Neural progenitor cell (in vitro differentiated cells): ENCODE measurements around the gene DMBX1. TPM values are rescaled to one million over a fixed set of nuclear protein-coding genes. Genes with fewer than 3 reads are reported as not detected.

Source experiments
- DNase-seq: peaks from one replicate; pipeline ENCODE4 v3.0.0-alpha.2; 2016; ENCODE audit warnings: low spot score
- H2AFZ ChIP-seq: fragments of 200-600 bp; sonication (generic); replicated peaks from 2 replicates; pipeline ENCODE4 v1.6.1; 2016; ENCODE audit warnings: antibody characterized with exemption
- H3F3A ChIP-seq: fragments of 200-600 bp; sonication (generic); 2 replicates; pipeline ENCODE4 v1.6.1; 2016; ENCODE audit warnings: antibody characterized with exemption, low read depth
- H3K27ac ChIP-seq: fragments of 200-600 bp; sonication (generic); 2 replicates; pipeline ENCODE4 v1.5.1; 2016; ENCODE audit warnings: mild to moderate bottlenecking
- H3K27me3 ChIP-seq: fragments of 200-600 bp; sonication (generic); 2 replicates; pipeline ENCODE4 v1.6.1; 2016; ENCODE audit warnings: mild to moderate bottlenecking, moderate library complexity
- H3K36me3 ChIP-seq: fragments of 200-600 bp; sonication (generic); 2 replicates; pipeline ENCODE4 v1.5.1; 2016
- H3K4me1 ChIP-seq: fragments of 200-600 bp; sonication (generic); 2 replicates; pipeline ENCODE4 v1.6.1; 2016; ENCODE audit warnings: mixed run types
- H3K4me2 ChIP-seq: fragments of 200-600 bp; sonication (generic); 2 replicates; pipeline ENCODE4 v1.6.1; 2016
- H3K4me3 ChIP-seq: fragments of 200-600 bp; sonication (generic); 2 replicates; pipeline ENCODE4 v1.5.1; 2016
- H3K79me2 ChIP-seq: fragments of 200-600 bp; sonication (generic); 2 replicates; pipeline ENCODE4 v1.6.1; 2016; ENCODE audit warnings: low read depth
- H3K9ac ChIP-seq: fragments of 200-600 bp; sonication (generic); 2 replicates; pipeline ENCODE4 v1.6.1; 2016
- H3K9me3 ChIP-seq: fragments of 200-600 bp; sonication (generic); 2 replicates; pipeline ENCODE4 v1.5.1; 2016; ENCODE audit warnings: low read depth
- H4K20me1 ChIP-seq: fragments of 200-600 bp; sonication (generic); 2 replicates; pipeline ENCODE4 v1.6.1; 2016; ENCODE audit warnings: low read depth
- H3K27ac Mint-ChIP-seq: 3 replicates; pipeline ENCODE4 v1.8.0; 2021; ENCODE audit warnings: mixed read lengths
- H3K27me3 Mint-ChIP-seq: 2 replicates; pipeline ENCODE4 v1.8.0; 2022; ENCODE audit warnings: low read depth, mild to moderate bottlenecking, inconsistent platforms, moderate library complexity, mixed read lengths; ENCODE audit not compliant: insufficient read depth
- H3K36me3 Mint-ChIP-seq: 3 replicates; pipeline ENCODE4 v1.8.0; 2021; ENCODE audit warnings: mixed read lengths
- H3K4me1 Mint-ChIP-seq: 3 replicates; pipeline ENCODE4 v1.8.0; 2021; ENCODE audit warnings: mixed read lengths
- H3K4me3 Mint-ChIP-seq: 3 replicates; pipeline ENCODE4 v1.8.0; 2021; ENCODE audit warnings: mild to moderate bottlenecking, moderate library complexity, mixed read lengths
- H3K9me3 Mint-ChIP-seq: 3 replicates; pipeline ENCODE4 v1.8.0; 2020; ENCODE audit warnings: mixed read lengths
- EZH2 ChIP-seq: fragments of 200-600 bp; sonication (generic); IDR thresholded peaks from 2 replicates; pipeline ENCODE4 v1.6.1; 2017; ENCODE audit warnings: antibody characterized with exemption, mild to moderate bottlenecking, moderate library complexity
- EZH2phosphoT487 ChIP-seq: fragments of 200-600 bp; sonication (generic); IDR thresholded peaks from 2 replicates; pipeline ENCODE4 v1.6.1; 2017; ENCODE audit warnings: antibody characterized with exemption
- total RNA-seq: library from RNA; depleted of rRNA; stranded (reverse); fragments of >200 nt; gene quantifications from 2 replicates; pipeline ENCODE4 v1.2.3, GENCODE V29; 2015; ENCODE audit warnings: low replicate concordance
- TF ChIP-seq, protein P1 (sequence below): fragments of 200-600 bp; sonication (generic); IDR thresholded peaks from 2 replicates; pipeline ENCODE4 v1.5.1; 2017; ENCODE audit warnings: antibody characterized with exemption, mild to moderate bottlenecking

The DMBX1 gene
- total RNA-seq, 1 donor from 2014 or later = 0.06 TPM

DNA sequence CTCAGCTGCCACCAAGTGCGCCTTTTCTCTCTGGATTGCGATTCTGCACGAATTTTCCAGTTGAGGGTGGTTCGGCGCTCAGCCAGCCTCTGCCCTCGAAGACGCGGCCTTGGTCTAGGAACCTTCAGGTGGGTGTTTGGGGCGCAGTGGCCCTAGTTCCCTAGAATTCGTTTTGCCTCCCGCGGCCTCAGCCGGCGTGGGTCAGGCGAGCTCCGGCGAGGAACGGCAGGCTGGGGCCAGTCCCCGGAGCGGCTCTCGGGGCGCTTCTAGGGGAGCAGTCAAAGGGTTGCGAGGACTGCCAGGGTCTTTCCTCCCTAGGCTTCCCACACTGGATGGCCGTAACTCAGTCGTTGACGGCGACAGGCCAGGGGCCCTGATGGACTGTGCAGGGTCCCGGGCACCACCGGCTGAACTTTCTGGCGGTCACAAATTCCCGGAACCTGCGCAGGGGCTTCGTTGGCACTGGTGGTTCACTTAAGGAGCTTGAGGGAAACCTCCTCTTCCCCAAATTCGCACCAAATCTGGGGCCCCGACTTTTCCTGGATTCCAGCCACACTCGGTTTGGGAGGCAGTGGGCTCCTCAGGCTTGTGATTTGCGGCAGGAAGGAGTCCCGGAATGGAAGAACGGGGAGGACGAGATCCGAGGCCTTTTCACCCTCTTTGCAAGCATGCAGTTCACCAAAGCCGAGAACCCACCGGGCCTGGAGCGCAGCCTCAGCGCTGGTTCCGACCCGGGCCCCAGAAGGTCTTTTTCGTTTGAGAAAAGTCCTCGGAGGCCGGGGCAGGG is 1.2 kb downstream of the DMBX1 start:
- Histone ChIP-seq H3F3A (peaks cover 53% of the 10 kb centered on the region), H3K36me3 (no peaks in the 10 kb centered on the region), H3K4me1 (peaks cover 42% of the 10 kb centered on the region), H3K9ac (no peak overlapping the region), H4K20me1 (peaks cover 96% of the 10 kb centered on the region), H3K4me3 (peak overlapping the region; percentile 48), H3K9me3 (no peaks in the 10 kb centered on the region), H2AFZ (no peak overlapping the region), H3K79me2 (no peaks in the 10 kb centered on the region), H3K27me3 (peaks cover 100% of the 10 kb centered on the region), H3K27ac (no peak overlapping the region), H3K4me2 (peak overlapping the region; percentile 84)
- Mint-ChIP-seq H3K27ac (no peak overlapping the region), H3K9me3 (peaks cover 4% of the 10 kb centered on the region), H3K4me3 (peak overlapping the region; percentile 71), H3K27me3 (peaks cover 96% of the 10 kb centered on the region), H3K4me1 (peaks cover 56% of the 10 kb centered on the region), H3K36me3 (no peaks in the 10 kb centered on the region)
- peak; percentile 91 for TF ChIP-seq EZH2phosphoT487
- TF ChIP-seq EZH2 = peak; percentile 93
- TF ChIP-seq, protein P1, sequence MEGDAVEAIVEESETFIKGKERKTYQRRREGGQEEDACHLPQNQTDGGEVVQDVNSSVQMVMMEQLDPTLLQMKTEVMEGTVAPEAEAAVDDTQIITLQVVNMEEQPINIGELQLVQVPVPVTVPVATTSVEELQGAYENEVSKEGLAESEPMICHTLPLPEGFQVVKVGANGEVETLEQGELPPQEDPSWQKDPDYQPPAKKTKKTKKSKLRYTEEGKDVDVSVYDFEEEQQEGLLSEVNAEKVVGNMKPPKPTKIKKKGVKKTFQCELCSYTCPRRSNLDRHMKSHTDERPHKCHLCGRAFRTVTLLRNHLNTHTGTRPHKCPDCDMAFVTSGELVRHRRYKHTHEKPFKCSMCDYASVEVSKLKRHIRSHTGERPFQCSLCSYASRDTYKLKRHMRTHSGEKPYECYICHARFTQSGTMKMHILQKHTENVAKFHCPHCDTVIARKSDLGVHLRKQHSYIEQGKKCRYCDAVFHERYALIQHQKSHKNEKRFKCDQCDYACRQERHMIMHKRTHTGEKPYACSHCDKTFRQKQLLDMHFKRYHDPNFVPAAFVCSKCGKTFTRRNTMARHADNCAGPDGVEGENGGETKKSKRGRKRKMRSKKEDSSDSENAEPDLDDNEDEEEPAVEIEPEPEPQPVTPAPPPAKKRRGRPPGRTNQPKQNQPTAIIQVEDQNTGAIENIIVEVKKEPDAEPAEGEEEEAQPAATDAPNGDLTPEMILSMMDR = no peak
- peak; percentile 47 for DNase-seq

DNA sequence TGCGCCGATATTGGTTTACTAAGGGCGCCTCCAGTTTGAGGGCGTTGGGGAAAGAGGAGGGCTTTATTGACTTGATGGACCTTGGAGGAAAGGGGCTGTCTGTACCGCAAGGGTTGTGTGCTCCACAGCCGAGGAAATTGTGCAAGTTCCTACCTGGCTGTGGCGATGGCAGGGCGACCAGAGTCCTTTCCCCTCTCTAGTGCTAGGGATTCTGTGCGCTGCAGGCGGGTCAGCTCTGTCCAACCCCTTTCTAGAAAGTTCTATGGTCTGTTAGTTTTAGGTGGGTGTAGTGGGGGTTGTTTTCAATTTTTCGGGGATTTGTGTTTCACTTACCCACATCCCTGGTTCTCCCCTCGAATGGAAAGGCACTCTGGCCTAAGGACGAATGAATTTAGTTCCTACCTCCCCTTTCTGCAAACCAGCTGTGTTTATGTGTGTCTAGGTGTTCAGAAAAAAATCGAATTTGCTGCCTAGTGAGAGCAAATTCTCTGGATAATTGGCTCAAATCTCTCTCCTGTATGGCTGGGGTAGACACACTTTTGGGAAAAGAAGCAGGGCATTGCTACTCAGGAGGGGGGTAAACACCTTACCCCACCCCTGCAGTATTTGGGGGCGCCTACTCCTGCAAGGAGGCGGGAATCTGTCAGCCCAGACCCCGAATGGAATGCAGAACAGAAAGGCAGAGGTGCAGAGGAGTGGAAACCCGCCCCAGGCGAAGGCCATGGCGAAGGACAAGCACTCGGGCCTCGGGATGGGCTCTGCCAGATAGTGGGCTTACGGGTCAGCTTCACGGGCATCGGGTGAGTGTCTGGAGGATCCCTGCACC is 2.0 kb downstream of the DMBX1 start:
- Mint-ChIP-seq H3K9me3 (peaks cover 3% of the 10 kb centered on the region), H3K4me1 (peaks cover 48% of the 10 kb centered on the region), H3K27me3 (peaks cover 94% of the 10 kb centered on the region), H3K27ac (no peak overlapping the region), H3K4me3 (peak overlapping the region; percentile 3), H3K36me3 (no peaks in the 10 kb centered on the region)
- Histone ChIP-seq H2AFZ (no peak overlapping the region), H3K79me2 (no peaks in the 10 kb centered on the region), H3F3A (peaks cover 45% of the 10 kb centered on the region), H3K4me2 (peak overlapping the region; percentile 84), H3K4me3 (no peak overlapping the region), H3K36me3 (no peaks in the 10 kb centered on the region), H3K9me3 (no peaks in the 10 kb centered on the region), H3K27ac (no peak overlapping the region), H3K4me1 (peaks cover 37% of the 10 kb centered on the region), H3K27me3 (peaks cover 100% of the 10 kb centered on the region), H4K20me1 (peaks cover 94% of the 10 kb centered on the region), H3K9ac (no peak overlapping the region)
- no peak for DNase-seq
- TF ChIP-seq EZH2 (peak; percentile 55), EZH2phosphoT487 (peak; percentile 79)
- TF ChIP-seq, protein P1 = no peak

DNA sequence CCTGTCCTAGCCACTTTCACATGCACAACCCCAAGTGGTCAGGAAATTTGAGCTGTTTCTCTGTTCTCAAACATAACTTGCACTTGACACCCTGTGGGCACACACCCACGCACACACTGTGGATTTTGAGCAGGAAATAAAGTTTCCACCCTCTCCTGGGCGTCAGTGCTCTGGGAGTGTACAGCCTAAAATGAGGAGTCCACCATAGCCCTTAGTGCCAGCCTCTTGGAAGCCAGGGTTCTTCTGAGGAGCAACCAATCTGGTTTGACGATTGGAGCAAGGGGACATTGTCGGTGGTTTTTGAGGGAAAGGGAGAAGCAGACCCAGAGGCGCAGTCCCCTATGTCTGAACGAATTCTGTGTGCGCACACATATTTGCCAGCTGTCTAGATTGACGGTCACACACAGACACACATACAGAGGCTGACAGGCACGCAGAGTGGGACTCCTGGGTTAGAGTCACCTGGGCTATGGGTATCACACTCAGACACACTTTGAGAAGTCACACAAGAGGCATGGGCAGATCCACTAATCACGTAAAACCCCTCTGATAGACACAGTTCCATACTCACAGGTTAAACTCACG is 2.7 kb downstream of the DMBX1 start:
- H4K20me1 ChIP-seq = peaks cover 87% of the 10 kb centered on the region
- Mint-ChIP-seq H3K9me3 (no peaks in the 10 kb centered on the region), H3K27me3 (peaks cover 92% of the 10 kb centered on the region), H3K4me3 (peak overlapping the region; percentile 24), H3K4me1 (peaks cover 41% of the 10 kb centered on the region), H3K36me3 (no peaks in the 10 kb centered on the region), H3K27ac (no peak overlapping the region)
- H3K79me2 ChIP-seq = no peaks in the 10 kb centered on the region
- H3K4me2 ChIP-seq = no peak overlapping the region
- peaks cover 35% of the 10 kb centered on the region for H3K4me1 ChIP-seq
- no peak overlapping the region for H3K9ac ChIP-seq
- H3K9me3 ChIP-seq = no peaks in the 10 kb centered on the region
- no peak for TF ChIP-seq EZH2
- TF ChIP-seq, protein P1 = no peak
- no peak overlapping the region for H2AFZ ChIP-seq
- no peak for DNase-seq
- H3F3A ChIP-seq = peaks cover 37% of the 10 kb centered on the region
- H3K36me3 ChIP-seq = no peaks in the 10 kb centered on the region
- peaks cover 100% of the 10 kb centered on the region for H3K27me3 ChIP-seq
- no peak overlapping the region for H3K4me3 ChIP-seq
- H3K27ac ChIP-seq = no peak overlapping the region
